ENCODE measurements around the gene NLGN1.

NLGN1 gene

DNA sequence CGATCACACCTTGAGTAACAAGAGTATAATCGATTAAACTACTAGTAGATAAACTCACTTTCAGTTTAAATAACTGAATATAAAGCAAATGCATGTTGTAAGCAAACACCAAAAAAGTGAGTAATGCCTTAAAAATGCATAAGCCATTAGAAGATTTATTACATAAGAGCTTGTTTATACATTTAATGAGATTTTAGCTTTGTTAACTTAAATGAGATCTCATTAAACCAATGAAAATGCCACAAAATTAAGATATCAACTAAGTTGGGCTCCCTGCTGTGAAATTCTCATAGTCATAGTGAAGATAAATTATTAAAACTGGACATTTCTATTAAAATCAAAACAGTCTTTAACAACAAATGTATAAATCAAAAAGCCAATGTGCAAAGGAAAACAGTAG, 701.2 kb downstream of the NLGN1 start:
- DNase-seq = no peak

GRCh38 chr3:174099724-174100123, 702.2 kb downstream of the NLGN1 start:
- DNase-seq = no peak
- no peak for ATAC-seq

More for the DNA sequence above, 701.2 kb downstream of the NLGN1 start:
- no peak for ATAC-seq

DNA sequence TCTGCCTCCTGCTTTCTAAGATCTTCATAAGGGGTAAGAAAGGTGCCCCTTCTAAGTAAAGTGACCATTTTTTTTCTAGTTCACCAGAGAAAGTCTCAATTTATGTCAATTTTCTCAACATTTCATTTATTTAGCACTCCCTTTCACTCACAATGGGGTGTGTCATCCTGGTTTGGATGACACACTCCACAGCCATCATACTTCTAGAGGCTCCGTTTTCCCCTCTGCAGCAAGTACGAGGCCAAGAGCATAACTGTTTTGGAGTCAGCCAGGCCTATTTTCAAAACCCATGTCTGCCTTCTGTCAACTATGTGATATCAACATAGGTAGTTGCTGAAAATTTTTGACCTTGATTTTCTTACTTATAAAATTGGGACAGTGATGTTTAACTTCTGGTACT, 703.2 kb downstream of the NLGN1 start:
- no peak for ATAC-seq
- DNase-seq = no peak

DNA sequence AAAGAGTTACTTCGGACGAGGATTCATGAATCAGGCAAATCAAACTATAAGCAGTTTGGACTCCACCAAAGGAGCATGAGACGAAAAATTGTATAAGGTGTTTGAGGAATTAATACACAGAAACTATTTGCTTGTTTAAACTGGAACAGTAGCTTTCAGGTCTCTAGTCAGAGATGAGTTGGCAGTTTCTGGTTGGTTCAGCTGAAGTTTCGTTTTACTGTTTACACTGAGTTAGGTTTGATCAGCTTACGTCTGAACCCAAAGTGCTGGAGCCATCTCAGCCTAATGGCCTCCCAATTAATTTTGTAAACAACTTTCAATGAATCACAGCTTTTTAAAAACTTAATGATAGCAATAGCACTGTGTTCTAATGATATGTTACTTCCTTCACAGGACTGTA, 703.7 kb downstream of the NLGN1 start:
- no peak for DNase-seq
- ATAC-seq = no peak

DNA sequence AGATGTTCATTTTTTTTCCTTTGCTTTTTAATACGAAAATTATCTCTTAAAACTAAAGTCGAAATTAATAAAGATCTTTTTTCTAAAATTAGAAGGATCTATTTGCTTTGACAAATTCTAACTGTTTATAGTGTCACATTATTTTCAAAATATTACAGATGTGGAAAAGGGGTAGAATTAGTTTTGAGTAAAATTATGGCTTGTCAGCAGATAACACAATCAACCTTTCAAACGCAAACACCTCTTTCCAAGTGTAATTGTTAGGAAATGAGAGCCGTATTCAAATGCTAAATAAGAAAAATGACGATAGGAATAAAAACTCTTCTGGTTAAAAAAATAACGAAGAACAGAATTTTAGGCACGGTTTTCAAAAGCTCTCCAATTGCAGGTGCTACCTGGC, 704.7 kb downstream of the NLGN1 start:
- ATAC-seq (no peak), DNase-seq (no peak)

- DNase-seq (no peak), ATAC-seq (no peak)
Observed at GRCh38 chr3:174102866-174103265, 705.3 kb downstream of the NLGN1 start.

DNA sequence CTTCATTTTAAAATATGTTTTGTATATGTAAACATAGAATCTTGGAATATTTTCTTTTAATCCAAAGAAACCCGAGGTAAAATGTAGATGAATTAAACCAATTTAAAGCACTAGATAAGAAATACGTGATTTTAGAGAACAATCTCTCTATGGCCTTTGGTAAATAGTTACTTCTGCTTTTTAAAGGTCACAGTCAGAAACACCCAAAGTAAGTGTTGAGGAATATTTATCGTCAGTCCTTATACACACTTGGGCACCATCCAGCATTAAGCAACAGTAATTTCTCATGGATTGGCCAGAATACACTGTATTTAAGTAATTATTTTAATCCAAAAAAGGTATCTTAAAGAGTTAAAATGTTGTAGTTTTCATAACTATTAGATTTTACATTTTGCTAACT, 713.2 kb downstream of the NLGN1 start:
- ATAC-seq = no peak
- DNase-seq = no peak

GRCh38 chr3:174111776-174112175, 714.2 kb downstream of the NLGN1 start:
- DNase-seq (no peak), ATAC-seq (no peak)

- DNase-seq (no peak), ATAC-seq (no peak)
Observed at GRCh38 chr3:174116421-174116820, 718.9 kb downstream of the NLGN1 start.

- no peak for DNase-seq
Observed at GRCh38 chr3:174120997-174121396, 723.5 kb downstream of the NLGN1 start.

DNA sequence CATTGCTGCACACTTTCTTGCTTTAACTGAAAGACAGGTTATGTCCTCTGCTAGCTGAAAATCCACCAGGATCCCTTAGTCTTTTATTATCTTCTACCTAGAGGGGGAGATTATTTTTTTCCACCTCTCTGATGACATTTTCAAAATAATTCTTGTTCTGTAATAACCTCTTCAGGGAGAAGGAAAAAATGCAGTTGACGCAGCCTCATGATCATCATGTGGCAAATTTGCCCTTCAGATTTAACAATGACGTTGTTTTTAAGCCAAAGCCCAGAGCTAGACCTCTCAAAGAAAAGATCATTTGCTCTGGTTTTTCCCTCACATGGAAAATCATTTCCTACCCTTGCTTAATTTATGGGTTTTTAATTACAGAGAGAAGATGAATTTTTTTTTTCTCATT, 724.9 kb downstream of the NLGN1 start:
- ATAC-seq = no peak
- DNase-seq = no peak

More at GRCh38 chr3:174120997-174121396, 723.5 kb downstream of the NLGN1 start:
- ATAC-seq = no peak

GRCh38 chr3:174125267-174125824, 727.8 kb downstream of the NLGN1 start:
- ATAC-seq = no peak
- no peak for DNase-seq

- DNase-seq (no peak), ATAC-seq (no peak)
Observed at GRCh38 chr3:174126990-174127758, 729.6 kb downstream of the NLGN1 start.

- ATAC-seq (no peak), DNase-seq (no peak)
Observed at GRCh38 chr3:174132006-174132405, 734.5 kb downstream of the NLGN1 start.

DNA sequence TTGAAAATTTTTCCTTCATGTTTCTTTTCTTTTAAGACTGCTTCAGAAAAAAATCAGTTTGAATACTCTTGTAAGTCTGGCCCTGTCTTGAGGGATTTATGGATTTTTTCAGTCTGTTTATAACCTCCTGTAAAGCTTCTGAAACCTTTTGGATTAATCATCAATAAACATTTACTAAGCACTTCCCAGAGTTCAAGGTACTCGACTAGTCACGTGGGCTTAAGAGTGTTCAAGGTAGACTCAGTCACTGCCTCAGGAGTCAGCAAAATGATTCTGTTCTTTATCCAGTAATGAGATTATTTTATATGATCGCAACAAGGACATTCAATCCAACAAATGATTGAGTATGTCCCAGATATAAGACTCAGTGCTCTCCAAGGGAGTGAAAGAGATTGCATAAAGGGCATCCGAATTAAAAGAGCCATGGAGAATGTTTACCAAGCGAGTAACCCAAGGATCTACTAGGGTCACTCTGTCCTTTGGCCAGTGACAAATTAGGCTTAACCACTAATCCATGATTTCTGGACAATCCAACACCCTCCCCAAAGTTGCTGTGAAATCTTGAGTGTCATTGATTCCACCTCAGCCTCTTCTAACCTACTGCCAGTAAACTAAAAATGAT, 735.0 kb downstream of the NLGN1 start:
- DNase-seq = no peak
- ATAC-seq = no peak

GRCh38 chr3:174146008-174146407, 748.5 kb downstream of the NLGN1 start:
- DNase-seq = no peak
- no peak for ATAC-seq

GRCh38 chr3:174147798-174148197, 750.3 kb downstream of the NLGN1 start:
- no peak for DNase-seq
- ATAC-seq = no peak

DNA sequence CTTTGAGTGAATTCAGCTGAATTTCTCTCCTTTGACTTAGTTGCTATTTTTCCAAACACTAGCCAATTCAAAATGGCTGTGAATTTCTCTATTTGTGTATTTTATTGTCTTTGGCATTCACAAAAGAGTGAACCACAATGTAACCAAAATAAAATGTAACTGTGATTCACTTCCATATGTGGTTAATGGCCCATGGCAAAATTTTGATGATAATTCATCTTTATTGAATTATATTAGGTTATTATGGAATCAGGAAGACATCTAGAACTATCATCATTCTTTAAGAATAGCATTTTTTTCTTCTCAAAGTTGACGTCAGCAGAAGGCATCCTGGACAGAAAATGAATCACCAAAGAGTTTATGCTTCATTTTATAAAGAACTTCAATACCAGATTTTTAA, 756.3 kb downstream of the NLGN1 start:
- DNase-seq = no peak

DNA sequence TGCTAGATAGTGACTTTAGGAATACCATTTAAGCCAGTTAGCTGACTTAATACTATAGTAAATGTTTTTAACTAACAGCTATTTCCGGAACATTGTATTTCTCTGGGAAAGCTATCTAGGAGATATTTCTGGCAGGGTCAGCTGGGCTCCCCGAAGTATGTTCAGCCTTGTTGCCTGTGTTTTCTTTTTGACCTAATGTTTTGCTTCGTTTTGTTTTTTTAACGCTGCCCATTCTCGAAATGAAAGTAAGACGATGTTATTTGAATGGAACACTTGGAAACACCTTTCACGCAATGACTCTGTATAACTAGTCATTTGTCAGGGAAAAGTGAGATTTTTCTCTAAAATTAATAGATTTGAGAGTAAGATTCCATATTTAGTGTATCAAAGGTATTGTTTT, 758.7 kb downstream of the NLGN1 start:
- no peak for ATAC-seq
- DNase-seq = no peak

More for the DNA sequence above, 756.3 kb downstream of the NLGN1 start:
- ATAC-seq = no peak

DNA sequence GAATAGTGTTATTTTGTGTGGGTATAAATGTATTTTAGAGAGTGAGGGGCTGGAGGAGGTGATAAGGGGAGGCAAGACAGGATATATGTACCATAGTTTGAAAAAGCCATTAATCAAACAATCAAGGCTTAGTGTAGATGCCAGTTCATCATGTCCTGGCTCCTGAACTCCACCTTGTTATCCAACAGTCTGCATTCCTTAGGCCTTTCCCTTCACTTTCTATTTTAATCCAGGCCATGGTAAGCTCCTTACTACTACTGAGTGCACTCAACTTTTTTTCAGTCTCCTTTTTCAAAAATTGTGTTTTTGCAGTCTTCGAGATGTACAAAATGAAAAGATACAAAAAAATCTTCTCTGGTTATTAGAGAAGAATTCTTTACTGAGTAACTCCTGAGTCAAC, 761.1 kb downstream of the NLGN1 start:
- ATAC-seq (no peak), DNase-seq (no peak)

DNA sequence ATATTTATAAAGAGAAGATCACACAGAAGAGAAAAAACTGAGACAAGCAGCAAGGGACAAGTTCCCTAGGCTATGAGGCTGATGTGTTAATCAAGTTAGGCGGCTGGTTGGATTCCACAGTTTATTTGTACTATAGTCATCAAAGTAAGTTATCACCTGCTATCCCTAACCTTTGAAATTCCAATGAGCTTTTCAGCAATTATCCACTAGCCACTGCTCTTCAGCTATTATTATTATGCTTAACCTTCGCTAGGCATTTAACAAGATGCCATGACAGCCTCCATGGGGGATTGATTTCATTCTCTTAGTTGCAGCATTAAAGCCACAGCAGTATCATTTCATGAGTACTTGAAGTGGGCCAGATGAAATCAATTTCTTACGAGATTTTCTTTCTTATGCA, 762.1 kb downstream of the NLGN1 start:
- ATAC-seq (no peak), DNase-seq (no peak)

DNA sequence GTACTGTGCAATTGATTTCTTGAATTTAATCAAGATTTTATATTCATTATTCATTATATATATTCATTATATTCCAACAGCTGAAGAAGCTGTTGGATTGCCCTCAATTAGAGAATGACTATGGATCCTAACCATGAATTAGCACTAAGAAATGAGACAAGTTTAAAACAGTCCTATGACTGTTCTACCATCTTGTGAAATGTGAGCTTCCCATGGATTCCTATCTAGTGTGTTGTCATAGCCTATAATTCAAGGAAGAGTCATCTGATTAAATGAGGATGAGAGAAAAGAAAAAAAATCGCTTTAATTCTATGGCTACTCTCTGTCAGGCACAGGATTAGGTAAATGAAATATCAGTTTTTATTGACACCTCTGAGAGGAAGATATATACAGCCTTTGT, 765.0 kb downstream of the NLGN1 start:
- DNase-seq = no peak
- no peak for ATAC-seq

DNA sequence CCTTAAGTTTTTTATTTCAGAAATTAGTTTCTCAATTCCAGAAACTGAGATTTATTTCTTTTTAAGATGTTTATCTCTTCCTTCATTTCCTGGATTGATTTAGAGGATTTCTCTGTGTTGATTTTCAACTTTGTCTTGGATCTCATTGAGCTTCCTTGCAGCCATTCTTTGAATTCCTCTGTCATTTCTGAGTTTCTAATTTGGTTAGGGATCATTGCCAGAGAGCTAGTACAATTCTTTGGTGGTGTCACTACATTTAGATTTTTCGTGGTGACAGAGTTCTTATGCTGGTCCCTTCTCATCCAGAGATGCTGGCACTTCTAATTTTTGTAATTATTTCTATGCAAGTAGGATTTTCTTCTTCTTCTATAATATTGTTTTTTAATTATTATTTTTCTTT, 770.5 kb downstream of the NLGN1 start:
- DNase-seq = no peak
- ATAC-seq = no peak
